GM11168 (cell line): ENCODE results near the gene GATAD2A.

Source experiments
- in situ Hi-C: fragments of 300-500 bp; cut with MboI; formaldehyde crosslinking; loops from one replicate; pipeline ENCODE4 v1.12.0; 2022; ENCODE audit warnings: low sequenced_read_pairs; ENCODE audit not compliant: unreplicated experiment

The GATAD2A gene

DNA sequence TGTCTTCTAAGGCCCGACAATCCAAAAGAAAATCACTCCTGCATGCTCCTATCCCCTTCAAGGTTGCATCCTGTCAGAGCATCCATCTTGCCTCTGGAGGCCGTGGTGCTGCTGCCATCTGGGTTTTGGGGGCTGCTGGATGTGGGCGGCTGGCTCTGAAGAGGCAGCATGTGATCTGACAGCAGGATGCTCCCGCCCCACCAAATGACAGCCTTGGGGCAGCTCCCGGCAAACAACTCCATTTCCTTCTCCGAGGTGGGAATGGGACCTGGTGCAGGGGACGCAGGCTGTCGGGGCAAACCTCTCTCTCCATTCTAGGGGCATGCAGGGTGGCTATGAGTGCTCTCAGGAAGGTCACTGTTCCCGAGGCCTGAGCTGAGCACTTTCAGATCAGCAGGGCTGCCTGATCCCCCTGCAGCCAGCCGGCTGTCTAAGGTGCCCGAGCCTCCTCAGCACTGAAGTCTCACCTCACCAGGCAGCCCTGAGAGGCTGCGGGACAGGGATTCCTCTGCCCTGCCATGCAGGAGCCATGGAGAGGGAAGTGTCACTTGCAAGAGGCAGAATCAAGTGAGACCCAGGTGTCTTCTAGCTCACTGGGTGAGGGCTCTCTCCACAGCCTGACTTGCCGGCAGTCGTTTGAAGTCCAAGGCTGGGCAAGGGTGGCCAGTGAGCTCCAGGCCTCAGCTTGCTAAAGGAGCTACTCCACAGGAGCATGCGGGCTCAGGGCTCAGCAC, 81.0 kb downstream of the GATAD2A start:
- in situ Hi-C loops = no loop called here

GRCh38 chr19:19487077-19487949, 81.8 kb downstream of the GATAD2A start:
- in situ Hi-C loops = no loop called here

- in situ Hi-C loops = no loop called here
Observed at GRCh38 chr19:19487950-19488874, 82.7 kb downstream of the GATAD2A start.

DNA sequence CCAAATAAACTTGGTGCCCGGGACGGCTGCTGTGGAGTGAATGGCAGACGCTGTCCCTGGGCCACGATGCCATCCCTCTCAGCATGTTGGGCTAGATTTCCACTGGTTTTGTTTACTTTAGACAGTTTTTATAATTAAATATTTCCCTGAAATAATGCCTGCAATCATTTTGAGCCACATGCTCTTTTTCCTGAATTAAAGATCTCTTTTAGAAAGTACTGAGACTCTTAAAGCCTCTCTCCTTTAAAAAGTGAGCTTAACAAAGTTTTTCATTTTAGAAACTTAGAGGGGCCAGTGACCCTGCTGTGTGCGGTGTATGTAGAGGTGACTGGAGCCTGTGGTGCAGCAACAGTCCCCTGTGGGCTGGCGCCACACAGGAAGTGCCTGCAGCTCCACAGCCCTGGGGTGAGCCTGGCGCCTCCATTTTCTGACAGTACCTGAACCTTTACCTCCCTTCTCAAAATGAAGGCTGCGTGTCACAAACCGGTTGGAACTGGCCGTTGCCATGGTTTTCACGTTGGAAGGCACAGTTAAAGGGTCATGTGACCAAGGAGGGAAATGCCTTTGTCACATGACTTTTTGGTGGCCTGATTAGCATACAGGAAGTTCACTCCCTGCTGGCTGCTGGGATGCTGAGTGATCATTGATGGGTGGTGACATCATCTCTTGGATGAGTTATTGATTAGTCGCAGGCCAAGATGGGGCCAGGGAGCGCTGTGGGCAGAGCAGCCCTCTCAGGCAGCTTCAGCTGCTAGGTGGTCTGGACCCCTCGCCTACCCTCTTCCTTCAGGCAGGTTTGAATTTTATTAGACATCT, 83.6 kb downstream of the GATAD2A start:
- in situ Hi-C loops = no loop called here

DNA sequence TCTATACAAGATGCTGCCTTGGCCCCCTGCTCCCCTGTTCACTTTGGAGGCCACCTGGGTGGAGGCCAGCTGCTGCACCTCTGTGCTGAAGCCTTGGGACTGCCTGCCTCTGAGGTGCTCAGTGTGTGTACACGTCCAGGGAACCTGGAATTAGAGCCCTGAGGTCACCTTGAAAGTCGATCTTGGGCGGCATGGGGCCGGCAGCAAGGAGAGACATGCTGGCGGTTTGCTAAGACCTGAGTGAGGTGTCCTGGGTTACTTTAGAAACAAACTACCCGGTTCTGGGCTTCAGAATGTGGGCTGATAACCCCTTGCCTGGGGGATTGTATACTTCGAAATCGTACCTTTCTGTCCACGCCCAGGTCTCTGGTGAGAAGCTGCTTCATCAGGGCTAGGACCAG, 84.3 kb downstream of the GATAD2A start:
- in situ Hi-C loops = loop anchor here (5.0 kb wide), 1 partner anchor 123 kb away; no protein-coding TSS in a partner anchor

- in situ Hi-C loops = loop anchor here (5.0 kb wide), 1 partner anchor 123 kb away; no protein-coding TSS in a partner anchor
Observed at GRCh38 chr19:19490214-19490968, 84.9 kb downstream of the GATAD2A start.

DNA sequence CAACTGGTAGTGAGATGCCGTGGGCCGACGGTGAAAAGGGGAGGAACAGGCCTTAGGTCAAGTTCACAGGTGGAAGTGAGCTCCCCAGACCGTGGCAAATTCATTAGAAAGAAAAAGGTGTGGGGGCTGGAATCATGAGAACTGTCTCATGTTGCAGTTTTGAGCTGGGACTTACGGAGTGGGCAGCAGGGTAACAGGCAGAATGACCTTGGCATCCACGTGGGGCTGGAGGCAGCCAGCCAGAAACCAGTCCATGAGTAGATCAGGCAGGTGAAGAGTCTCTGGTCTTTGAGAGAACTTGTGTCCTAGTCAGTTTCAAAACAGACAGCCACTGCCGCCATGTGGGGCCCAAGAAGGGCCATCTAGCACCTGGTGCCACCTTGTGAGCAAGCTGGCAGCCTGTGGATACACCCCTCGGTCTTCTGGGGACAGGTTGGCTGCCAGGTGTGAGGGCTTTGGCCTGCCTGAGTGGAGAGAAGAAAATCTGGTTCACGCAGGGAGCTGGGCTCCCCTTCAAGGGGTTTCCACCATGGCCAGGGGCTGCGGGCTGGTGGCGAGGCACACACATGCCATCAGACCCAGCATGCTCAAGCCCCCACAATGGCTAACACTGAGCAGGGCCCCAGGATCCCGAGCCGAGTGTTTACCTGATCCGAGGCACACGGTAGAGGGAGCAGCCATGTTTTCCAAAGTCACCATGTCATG, 86.0 kb downstream of the GATAD2A start:
- in situ Hi-C loops = loop anchor here (5.0 kb wide), 1 partner anchor 124 kb away; no protein-coding TSS in a partner anchor

DNA sequence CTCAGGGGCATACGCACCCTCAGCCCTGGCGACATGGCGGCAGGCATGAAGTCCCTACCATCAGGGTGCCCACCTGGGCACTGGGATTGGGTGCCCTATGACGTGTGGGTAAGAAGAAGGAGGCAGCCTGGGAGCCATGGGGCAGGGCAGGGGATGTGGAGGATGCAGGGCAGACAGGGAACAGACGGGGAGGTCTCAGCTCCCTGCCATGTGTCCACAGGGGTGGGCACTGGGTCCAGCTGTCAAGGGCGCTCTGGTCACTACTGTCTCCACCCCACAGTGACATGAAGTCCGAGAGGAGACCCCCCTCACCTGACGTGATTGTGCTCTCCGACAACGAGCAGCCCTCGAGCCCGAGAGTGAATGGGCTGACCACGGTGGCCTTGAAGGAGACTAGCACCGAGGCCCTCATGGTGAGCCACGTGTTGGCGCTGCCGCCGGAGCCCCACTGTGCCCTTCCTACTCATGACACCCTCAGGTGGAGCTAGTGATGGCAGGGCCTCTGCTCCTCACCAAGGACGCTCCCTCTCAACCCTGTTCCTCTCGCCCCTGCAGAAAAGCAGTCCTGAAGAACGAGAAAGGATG, 86.6 kb downstream of the GATAD2A start:
- in situ Hi-C loops = loop anchor here (5.0 kb wide), 1 partner anchor 125 kb away; no protein-coding TSS in a partner anchor

GRCh38 chr19:19493841-19494546, 88.5 kb downstream of the GATAD2A start:
- in situ Hi-C loops = loop anchor here (5.0 kb wide), 1 partner anchor 127 kb away; no protein-coding TSS in a partner anchor

GRCh38 chr19:19495614-19496603, 90.4 kb downstream of the GATAD2A start:
- in situ Hi-C loops = no loop called here

DNA sequence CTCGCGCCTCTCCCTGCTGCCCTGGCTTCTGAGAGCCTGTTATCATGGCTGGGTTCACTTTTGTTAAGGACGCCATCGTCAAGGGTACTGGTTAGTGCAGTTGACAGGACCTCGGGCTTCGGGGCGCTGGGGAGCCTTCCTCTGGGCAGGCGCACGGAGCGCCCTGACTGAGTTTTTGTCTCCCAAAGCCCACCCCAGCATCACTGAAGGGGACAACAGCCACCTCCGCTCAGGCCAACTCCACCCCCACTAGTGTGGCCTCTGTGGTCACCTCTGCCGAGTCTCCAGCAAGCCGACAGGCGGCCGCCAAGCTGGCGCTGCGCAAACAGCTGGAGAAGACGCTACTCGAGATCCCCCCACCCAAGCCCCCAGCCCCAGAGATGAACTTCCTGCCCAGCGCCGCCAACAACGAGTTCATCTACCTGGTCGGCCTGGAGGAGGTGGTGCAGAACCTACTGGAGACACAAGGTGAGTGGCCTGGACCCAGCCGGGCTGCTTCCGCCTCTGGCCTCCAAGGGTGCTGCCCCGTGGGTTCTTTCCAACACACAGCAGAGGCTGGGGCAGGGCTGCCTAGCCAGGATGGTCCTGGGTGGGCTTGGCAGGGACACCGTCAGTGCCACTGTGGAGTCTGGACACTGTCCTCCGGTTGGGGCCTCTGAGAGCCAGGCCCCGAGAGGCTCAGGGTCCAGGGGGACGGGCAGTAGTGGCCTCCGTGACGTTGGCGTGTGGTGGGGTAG, 92.9 kb downstream of the GATAD2A start:
- in situ Hi-C loops = no loop called here

- in situ Hi-C loops = no loop called here
Observed at GRCh38 chr19:19499272-19499995, 94.0 kb downstream of the GATAD2A start.

DNA sequence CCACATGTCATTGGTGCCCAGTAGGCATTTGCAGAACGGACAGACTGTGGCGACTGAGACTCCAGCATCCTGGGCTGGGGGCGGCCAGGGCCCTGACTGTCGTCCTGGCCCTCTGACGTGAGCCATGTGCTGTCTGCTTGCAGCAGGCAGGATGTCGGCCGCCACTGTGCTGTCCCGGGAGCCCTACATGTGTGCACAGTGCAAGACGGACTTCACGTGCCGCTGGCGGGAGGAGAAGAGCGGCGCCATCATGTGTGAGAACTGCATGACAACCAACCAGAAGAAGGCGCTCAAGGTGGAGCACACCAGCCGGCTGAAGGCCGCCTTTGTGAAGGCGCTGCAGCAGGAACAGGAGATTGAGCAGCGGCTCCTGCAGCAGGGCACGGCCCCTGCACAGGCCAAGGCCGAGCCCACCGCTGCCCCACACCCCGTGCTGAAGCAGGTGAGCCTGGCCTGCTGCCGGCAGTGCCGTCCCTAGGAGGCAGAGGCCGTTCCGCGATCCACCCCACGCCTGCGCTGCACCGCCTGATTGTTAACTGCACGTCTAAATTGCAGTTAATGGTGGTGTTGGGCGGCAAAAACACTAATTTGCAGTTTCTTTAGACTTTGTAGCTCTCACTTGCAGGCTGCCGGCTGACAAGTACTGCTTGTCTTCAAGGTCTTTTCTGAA, 95.6 kb downstream of the GATAD2A start:
- in situ Hi-C loops = no loop called here

- in situ Hi-C loops = no loop called here
Observed at GRCh38 chr19:19501798-19502197, 96.3 kb downstream of the GATAD2A start.
